Jurkat, Clone E6-1 (cell line): Measurements from ENCODE around the gene HLF.
"Not testable (repeated sequence)": the region's sequence is repeated elsewhere in the genome, so short reads cannot be mapped to it uniquely, and the experiment has no call there.

Source experiments
- DNase-seq: peaks from one replicate; pipeline ENCODE4 v3.0.0-alpha.2; 2011; ENCODE audit warnings: low read depth, low spot score
- H3K4me3 ChIP-seq: 2 replicates; pipeline ENCODE4 v1.5.1; 2011; ENCODE audit warnings: mild to moderate bottlenecking, low read length, control low read depth, moderate library complexity

HLF gene

DNA sequence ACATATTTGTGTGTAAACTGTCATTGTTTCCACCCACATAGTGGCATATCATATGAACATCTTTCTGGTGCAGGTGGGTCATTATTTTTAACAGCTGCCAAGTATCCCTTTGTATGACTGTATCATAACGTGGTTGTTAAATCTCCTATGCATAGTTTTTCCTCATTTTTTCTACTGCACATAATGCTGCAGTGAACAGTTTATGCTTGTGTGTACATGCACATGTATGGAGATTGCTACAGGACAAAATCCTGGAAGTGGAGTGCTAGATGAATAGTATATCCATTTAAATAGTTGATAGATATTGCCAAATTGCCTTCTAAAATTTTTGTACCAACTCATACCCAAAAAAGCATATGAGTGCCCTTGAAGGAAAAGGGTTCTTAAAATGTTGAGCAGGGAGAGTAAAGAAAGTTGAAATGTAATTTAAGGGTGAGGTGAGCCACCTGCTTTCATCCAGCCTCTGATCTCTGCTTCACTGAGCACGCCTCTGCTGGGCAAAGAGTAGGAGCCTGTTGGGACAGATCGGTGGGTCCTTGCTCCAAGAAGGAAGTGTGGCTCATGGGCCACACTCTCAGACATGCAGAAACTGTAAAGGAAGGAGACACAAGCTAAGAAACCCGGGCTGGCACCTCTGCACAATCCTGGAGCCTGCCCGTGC is 55.3 kb downstream of the HLF start:
- no peak overlapping the region for H3K4me3 ChIP-seq
- no peak for DNase-seq

DNA sequence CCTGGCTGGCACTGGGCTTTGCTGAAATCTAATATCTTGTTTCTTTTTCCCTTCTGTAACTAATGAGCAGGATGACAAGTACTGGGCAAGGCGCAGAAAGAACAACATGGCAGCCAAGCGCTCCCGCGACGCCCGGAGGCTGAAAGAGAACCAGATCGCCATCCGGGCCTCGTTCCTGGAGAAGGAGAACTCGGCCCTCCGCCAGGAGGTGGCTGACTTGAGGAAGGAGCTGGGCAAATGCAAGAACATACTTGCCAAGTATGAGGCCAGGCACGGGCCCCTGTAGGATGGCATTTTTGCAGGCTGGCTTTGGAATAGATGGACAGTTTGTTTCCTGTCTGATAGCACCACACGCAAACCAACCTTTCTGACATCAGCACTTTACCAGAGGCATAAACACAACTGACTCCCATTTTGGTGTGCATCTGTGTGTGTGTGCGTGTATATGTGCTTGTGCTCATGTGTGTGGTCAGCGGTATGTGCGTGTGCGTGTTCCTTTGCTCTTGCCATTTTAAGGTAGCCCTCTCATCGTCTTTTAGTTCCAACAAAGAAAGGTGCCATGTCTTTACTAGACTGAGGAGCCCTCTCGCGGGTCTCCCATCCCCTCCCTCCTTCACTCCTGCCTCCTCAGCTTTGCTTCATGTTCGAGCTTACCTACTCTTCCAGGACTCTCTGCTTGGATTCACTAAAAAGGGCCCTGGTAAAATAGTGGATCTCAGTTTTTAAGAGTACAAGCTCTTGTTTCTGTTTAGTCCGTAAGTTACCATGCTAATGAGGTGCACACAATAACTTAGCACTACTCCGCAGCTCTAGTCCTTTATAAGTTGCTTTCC is 56.0 kb downstream of the HLF start:
- H3K4me3 ChIP-seq, result no peak overlapping the region
- no peak for DNase-seq

DNA sequence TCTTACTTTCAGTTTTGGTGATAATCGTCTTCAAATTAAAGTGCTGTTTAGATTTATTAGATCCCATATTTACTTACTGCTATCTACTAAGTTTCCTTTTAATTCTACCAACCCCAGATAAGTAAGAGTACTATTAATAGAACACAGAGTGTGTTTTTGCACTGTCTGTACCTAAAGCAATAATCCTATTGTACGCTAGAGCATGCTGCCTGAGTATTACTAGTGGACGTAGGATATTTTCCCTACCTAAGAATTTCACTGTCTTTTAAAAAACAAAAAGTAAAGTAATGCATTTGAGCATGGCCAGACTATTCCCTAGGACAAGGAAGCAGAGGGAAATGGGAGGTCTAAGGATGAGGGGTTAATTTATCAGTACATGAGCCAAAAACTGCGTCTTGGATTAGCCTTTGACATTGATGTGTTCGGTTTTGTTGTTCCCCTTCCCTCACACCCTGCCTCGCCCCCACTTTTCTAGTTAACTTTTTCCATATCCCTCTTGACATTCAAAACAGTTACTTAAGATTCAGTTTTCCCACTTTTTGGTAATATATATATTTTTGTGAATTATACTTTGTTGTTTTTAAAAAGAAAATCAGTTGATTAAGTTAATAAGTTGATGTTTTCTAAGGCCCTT is 56.8 kb downstream of the HLF start:
- H3K4me3 ChIP-seq, result no peak overlapping the region
- no peak for DNase-seq

DNA sequence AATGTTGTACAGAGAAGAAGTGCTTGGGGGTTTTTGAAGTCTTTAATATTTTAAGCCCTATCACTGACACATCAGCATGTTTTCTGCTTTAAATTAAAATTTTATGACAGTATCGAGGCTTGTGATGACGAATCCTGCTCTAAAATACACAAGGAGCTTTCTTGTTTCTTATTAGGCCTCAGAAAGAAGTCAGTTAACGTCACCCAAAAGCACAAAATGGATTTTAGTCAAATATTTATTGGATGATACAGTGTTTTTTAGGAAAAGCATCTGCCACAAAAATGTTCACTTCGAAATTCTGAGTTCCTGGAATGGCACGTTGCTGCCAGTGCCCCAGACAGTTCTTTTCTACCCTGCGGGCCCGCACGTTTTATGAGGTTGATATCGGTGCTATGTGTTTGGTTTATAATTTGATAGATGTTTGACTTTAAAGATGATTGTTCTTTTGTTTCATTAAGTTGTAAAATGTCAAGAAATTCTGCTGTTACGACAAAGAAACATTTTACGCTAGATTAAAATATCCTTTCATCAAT is 57.8 kb downstream of the HLF start:
- no peak for DNase-seq
- H3K4me3 ChIP-seq, result no peak overlapping the region

DNA sequence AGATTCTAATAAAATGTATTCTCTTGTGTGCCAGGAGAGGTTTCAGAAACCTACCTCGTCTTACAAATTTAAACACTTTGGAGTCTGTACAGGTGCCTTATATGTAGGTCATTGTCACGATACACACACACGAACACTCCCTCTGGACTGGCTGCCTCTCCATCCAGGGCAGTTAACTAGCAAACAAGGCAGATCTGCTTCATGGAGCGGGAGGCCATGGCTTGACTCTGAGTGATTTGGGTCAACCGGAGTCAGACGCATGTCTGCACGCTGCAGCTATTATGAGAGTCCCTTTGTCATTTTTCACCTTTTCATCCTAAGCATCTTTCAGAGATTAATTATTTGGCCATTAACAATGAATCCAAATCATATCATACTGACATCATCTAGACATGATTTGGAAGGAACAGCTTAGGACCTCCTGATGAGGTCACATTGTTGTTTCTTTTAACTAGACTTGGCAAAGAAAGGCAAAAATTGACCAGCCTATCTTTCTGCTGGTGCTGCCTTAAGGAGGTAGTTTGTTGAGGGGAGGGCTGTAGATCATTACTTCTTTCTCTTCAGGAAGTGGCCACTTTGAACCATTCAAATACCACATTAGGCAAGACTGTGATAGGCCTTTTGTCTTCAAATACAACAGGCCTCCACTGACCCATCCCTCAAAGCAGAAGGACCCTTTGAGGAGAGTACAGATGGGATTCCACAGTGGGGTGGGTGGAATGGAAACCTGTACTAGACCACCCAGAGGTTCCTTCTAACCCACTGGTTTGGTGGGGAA is 58.9 kb downstream of the HLF start:
- no peak for DNase-seq
- no peak overlapping the region for H3K4me3 ChIP-seq

DNA sequence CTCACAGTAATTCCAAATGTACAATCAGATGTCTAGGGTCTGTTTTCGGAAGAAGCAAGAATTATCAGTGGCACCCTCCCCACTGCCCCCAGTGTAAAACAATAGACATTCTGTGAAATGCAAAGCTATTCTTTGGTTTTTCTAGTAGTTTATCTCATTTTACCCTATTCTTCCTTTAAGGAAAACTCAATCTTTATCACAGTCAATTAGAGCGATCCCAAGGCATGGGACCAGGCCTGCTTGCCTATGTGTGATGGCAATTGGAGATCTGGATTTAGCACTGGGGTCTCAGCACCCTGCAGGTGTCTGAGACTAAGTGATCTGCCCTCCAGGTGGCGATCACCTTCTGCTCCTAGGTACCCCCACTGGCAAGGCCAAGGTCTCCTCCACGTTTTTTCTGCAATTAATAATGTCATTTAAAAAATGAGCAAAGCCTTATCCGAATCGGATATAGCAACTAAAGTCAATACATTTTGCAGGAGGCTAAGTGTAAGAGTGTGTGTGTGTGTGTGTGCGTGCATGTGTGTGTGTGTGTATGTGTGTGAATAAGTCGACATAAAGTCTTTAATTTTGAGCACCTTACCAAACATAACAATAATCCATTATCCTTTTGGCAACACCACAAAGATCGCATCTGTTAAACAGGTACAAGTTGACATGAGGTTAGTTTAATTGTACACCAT is 59.7 kb downstream of the HLF start:
- no peak overlapping the region for H3K4me3 ChIP-seq
- DNase-seq, result no peak

DNA sequence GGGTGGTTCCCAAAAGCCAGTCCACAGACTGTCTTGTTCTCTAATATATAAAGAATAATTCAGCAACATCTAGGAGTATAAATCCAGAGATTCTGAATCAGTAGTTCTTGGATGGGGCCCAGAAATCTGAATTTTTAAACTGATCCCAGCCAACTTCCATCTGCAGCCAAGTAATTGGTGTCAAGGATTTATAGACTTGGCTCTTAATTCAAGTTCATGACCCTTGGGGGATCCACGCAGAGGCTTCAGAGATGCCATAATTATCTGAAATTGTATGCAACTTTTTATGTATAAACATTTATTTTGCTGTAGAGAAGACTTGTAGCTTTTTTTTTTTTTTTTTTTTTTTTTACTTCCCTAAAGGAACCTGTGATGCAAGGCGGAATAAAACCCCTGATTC is 60.6 kb downstream of the HLF start:
- no peak overlapping the region for H3K4me3 ChIP-seq
- no peak for DNase-seq

DNA sequence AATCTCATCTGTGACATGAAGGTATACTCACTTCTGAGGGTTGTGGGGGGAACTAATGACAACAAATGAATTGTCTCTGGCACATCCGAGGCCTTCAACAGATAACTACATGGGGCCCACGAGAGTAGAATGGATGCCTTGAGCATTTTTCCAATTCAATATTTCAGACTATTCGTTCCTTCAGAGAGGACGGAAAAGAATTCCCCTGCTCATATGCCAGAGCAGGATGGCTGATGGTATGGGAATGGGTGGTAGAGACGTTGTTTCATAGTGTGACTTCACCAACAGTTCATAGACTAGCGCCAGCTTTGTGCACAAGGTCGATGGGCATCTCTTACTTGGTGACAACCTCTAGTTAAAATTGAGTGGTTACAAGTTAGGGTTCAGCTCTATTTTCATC is 61.3 kb downstream of the HLF start:
- DNase-seq, result no peak
- no peak overlapping the region for H3K4me3 ChIP-seq

DNA sequence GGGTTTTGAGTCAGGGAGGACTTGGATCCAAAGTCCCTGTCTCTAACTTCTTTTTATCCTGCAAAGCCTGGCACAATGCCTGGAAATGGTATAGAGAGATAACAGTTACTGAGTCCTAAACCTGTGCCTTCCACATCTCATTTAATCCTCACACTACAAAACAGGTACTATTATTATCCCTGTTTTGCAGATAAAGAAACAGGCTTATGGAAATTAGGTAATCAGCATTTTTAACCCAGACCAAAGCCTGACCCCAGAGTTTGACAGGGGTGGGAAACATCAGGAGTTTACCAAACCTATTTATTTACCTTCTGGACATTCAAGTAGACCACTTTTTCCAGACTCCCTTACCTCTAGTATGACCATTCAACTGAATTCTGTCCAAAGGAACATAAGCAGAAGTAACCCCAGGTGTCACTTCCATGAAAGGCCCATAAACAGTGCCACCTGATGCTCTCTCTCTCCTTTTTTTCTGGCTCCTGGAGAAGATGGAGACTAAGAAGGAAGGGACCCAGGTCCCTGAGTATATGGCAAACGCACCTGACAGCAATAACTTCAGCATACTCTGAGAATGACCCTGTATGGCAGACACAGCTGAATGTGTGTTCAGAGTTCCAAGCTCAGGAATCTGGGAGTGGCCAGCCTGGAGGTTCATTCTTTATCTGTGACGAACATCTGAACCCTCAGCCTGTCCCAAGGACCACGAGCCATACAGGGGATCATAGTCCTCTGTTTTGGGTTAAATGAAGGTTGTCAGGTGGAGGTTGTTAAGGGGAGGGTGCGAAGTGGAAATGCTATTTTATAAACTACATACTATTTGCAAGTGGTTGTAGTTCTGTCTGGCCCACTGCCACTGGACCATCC is 62.7 kb downstream of the HLF start:
- no peak for DNase-seq
- H3K4me3 ChIP-seq, result no peak overlapping the region

DNA sequence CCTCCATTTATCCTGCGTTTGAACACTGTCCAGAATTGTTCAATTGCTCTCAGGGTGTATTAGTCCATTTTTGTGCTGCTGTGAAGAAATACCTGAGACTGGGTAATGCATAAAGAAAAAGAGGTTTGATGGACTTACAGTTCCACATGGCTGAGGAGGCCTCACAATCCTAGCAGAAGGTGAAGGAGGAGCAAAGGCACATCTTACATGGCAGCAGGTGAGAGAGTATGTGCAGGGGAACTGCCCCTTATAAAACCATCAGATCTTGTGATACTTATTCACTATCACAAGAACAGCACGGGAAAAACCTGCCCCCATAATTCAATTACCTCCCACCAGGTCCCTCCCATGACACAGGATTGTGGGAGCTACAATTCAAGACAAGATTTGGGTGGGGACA is 63.8 kb downstream of the HLF start:
- DNase-seq, H3K4me3 ChIP-seq: not testable (repeated sequence)

DNA sequence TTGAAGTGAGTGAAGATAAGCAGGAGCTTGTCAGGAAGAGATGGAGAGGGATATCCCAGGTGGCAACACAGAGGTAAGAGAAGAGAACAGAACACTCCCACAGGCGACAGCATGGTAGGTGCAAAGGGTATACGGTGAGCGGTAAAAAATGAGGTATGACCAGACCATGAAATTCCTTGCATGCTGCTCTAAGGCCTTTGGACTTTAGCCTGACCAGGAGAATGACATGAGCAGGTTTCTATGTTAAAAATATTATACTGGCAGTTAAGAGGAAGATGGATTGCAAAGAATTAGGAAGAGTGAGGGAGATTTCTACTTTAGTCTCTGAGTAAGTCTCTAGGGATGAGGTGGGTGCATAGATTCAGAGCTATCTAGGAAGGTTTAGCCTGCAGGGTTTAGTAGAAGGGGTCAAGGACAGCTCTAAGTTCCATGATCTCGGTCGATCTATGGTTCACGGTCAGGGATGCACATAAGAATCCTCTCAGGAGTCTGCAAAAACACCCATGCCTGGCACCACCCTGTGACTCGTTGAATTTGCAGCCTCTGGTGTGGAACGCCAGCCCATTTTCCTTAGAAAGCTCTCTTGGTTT is 65.7 kb downstream of the HLF start:
- no peak overlapping the region for H3K4me3 ChIP-seq
- DNase-seq, result no peak

DNA sequence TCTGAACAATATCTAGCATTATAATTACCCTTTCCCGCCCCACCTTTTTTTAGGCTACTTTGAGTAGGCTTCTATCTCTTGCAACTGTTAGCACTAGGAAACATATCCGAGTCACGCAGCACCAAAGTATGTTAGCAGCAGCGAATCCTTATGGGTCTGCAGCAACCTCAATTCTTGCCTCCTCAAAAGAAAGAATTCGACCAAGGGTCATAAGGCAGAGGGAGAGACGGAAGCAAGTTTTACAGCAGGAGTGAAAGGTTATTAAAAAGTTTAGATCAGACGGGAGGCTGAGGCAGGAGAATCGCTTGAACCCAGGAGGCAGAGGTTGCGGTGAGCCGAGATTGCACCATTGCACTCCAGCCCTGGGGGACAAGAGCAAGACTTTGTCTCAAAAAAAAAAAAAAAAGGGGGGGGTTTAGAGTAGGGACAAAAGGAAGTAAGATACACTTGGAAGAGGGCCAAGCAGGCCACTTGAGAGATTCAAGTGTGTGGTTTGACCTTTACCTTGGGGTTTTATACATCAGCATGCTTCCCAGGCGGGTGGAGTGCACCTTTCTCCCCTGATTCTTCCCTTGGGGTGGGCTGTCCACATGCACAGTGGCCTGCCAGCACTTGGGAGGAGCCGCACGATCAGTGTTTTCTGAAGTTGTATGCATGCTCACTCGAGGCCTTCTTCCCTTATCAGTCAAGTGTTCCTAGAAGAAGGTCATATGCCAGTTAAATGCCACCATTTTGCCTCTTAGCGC is 67.7 kb downstream of the HLF start:
- DNase-seq, result no peak
- no peak overlapping the region for H3K4me3 ChIP-seq

DNA sequence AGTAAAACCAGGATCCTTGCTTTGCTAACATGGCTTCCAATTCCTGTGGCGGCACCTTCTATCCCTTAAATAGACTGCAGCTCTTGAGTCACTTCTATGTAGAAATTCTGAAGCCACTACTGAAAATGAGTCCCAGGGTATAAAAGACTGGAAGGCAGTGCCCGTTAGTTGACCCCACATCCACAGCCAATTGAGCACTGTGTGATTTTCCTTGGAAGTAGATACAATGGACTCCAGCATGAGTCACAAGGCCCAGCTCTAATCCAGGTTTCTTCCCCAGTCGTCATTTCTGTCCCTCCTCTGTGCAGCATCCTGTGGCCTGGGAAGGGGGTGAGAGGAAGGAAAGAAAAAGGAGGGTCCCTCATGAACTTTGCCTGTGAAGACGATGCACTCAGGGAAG is 69.5 kb downstream of the HLF start:
- no peak for DNase-seq
- no peak overlapping the region for H3K4me3 ChIP-seq

DNA sequence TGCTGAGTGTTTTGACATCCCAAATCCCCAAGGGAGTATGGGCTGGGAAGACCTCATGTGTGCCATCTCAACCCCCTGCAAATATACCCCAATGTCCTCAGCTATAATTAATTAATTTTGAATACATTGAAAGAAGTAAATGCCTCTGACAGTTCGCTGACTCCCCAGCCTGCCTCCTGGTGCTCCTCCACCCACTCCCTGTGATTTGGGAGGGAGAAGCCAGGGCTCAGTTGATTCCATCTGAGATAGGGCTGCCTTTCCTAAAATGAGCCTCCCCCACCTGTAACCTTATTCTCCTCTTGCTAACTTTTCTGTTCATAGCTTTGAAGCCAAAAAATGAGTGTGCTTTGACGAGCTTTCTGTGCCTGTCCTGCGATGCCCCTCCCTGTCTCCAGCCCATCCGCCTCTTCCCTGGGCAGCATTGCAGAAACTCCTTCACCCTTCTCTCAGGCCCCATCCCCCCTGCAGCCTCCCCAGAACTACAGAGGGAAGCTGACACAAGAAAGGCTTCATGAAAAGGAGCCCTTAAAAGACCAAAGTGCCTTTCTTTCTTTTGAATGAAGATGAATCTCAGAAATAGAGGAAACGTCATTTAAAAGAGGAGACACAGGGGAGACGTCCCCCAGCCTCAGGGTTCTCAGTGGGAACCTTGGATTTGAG is 70.3 kb downstream of the HLF start:
- H3K4me3 ChIP-seq, result no peak overlapping the region
- no peak for DNase-seq

DNA sequence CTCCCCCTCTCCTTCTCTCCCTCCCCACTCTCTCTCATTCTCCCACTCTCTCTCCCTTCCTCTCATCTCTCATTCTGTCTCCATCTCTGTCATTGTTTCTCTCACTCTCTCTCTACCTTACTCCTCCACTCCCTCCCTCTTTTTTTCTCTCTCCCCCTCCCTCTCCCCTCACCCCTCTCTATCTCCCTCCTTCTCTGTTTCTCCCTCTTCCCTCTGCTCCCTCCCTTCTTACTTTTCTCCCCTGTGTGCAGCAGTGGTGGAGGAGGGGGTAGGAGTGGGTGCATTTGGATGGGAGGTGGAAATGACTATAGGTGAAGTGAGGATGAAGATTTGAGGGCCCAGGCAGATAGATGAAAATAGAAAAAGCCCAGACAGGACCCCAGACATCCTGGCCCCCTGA is 70.9 kb downstream of the HLF start:
- H3K4me3 ChIP-seq, result no peak overlapping the region
- DNase-seq, result no peak

DNA sequence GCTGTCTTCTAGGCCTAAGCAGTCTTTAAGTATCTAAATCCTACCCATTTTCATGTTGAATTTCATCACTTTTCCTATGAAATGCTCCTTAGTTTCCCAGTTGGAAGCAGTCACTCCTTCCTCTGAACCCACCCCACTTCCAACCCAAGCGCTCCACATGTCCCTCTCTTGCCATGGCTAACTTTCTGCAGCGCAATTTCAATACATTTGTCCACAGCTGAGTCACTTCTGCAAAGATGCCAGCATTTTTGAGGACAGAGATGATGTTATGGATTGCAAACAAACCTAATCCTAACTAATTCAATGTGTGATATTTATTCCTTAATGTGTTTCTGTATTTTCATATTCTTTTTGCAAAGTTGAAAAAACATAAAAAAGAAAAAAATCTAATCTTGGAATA is 71.7 kb downstream of the HLF start:
- DNase-seq, result no peak
- no peak overlapping the region for H3K4me3 ChIP-seq

DNA sequence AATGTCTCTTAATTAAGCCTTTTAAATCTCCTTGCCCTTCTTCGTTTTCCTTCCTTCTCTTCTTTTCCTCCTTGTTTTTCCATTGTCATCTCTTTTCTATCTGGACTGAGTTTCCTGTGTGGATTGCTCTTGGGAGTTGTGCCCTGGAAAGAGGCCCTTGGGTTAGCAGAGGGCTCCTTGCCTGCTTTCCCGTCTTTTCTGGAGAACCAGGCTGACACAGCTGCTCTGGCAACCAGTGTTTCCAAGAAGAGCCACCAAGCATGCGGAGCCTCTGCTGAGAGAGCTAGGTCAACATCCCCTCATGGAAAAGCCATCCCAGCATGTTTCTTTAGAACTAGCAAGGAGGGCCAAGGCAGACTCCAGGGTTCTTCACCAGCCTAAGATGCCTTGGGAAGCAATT is 75.4 kb downstream of the HLF start:
- no peak for DNase-seq
- H3K4me3 ChIP-seq, result no peak overlapping the region
